Fibroblast of pulmonary artery (primary cell): ENCODE measurements around the gene GTSE1.

Experiments
- DNase-seq: peaks from one replicate; pipeline ENCODE4 v3.0.0-alpha.2; 2010; ENCODE audit warnings: low read depth
- H3K4me3 ChIP-seq: replicated peaks from 2 replicates; pipeline ENCODE4 v1.5.1; 2011; ENCODE audit warnings: low read depth, mild to moderate bottlenecking, control low read depth, low read length, moderate library complexity
- TF ChIP-seq, protein P1 (sequence below): IDR thresholded peaks from 2 replicates; pipeline ENCODE4 v1.5.1; 2011; ENCODE audit warnings: mild to moderate bottlenecking, control low read depth, low read length, inconsistent platforms; ENCODE audit errors: missing control alignments

The GTSE1 gene

DNA sequence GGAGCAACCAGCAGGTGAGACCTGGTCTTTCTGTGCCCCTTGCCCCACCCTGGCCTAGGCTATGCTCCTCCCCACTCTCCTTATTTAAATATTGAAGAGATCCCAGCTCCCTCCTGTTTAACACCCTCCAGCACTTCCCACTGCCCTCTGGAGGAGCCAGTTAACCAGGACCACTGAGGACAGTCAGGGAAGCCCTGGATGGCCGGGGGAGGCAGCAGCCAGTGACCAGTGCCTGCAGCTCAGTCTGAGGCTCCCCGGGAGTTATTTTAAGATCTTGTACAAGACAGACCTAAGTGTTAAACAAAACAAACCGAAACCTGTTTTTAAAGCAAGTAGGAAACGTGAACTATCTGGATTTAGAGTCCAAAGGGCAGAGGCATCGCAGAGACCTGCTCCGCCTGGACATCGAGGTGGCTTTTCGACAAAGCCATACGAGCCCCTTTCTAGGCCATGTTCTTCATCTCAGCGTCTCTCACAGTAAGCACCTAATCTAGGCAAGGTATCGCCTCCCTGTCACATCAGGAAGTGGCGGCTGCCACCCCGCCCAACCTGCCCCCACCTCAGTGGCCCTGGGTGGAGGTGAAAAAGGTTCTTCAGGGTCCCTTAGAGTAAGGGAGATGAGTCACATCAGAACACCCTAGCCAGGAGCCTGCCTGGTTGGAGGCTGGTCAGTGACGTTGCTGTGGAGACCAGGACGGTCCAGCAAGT, 74.1 kb downstream of the GTSE1 start:
- DNase-seq, result no peak
- TF ChIP-seq, protein P1, sequence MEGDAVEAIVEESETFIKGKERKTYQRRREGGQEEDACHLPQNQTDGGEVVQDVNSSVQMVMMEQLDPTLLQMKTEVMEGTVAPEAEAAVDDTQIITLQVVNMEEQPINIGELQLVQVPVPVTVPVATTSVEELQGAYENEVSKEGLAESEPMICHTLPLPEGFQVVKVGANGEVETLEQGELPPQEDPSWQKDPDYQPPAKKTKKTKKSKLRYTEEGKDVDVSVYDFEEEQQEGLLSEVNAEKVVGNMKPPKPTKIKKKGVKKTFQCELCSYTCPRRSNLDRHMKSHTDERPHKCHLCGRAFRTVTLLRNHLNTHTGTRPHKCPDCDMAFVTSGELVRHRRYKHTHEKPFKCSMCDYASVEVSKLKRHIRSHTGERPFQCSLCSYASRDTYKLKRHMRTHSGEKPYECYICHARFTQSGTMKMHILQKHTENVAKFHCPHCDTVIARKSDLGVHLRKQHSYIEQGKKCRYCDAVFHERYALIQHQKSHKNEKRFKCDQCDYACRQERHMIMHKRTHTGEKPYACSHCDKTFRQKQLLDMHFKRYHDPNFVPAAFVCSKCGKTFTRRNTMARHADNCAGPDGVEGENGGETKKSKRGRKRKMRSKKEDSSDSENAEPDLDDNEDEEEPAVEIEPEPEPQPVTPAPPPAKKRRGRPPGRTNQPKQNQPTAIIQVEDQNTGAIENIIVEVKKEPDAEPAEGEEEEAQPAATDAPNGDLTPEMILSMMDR, result no peak
- no peak overlapping the region for H3K4me3 ChIP-seq

- DNase-seq, result no peak
- TF ChIP-seq, protein P1, result no peak
- H3K4me3 ChIP-seq, result no peak overlapping the region
Measured at GRCh38 chr22:46371623-46372226, 75.1 kb downstream of the GTSE1 start.

DNA sequence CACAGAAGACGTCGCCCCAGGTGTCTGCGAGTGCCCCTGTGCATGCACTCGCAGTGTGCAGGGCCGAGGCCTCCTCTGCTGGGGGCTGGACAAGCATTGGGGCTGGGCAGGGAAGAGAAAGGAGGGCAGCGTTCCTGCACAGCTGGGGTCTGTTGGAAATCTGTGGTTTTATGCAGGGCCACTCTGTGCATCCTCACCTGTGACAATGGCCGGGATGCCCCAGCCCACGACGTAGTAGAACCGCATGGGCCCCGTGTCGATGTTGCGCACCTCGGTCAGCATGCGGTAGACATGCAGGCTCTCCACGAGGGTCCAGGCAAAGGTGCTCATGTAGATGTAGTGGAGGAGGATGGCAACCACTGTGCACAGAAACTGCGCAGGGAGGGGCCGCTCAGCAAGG, 76.0 kb downstream of the GTSE1 start:
- DNase-seq, result no peak
- TF ChIP-seq, protein P1, result no peak
- H3K4me3 ChIP-seq, result no peak overlapping the region

- TF ChIP-seq, protein P1, result no peak
- no peak for DNase-seq
- no peak overlapping the region for H3K4me3 ChIP-seq
Measured at GRCh38 chr22:46373159-46373558, 76.5 kb downstream of the GTSE1 start.

- DNase-seq, result no peak
Measured at GRCh38 chr22:46373921-46374662, 77.4 kb downstream of the GTSE1 start.

DNA sequence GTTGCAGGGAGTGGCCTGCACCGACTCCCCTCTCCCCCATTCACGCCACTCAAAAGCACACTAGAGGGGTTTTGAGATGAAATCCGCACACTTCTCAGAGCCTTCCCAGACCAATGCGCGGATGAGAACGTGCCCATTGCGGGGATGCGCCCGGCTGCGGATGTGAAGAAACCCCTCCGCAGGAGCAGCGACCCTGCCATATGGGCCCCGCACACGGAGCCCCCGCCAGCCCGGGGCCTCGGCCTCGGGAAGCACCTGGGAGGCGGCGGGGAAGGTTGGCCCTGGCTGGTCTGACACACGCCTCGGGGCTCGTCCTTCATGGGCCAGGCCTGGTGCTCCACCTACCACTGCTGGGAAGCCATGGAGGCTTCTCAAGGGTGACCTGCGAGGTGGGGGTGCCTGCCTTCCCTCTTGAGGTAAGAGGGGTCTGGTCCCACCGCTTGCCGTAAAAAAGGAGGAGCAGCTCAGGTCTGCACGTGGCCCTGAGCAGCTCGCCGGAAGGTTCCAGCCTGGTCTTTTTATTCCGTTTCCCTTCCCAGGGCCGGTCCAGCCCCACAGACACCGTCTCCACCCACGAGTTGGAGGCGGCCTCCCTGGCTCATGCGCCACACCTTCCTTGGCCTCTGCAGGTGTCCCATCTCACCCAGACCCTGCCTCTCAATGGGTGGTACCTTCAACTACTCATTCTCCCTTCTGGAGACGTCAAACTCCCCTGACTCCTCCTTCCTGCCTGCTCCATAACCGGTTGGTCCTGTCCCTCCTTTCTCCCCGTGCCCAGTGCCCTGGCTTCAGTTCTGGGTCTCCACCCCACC, 78.2 kb downstream of the GTSE1 start:
- TF ChIP-seq, protein P1, result no peak
- no peak for DNase-seq
- H3K4me3 ChIP-seq, result no peak overlapping the region

More at GRCh38 chr22:46373921-46374662, 77.4 kb downstream of the GTSE1 start:
- TF ChIP-seq, protein P1, result no peak
- H3K4me3 ChIP-seq, result no peak overlapping the region
